ENCODE results near the gene PTPN4.

The PTPN4 gene, protein sequence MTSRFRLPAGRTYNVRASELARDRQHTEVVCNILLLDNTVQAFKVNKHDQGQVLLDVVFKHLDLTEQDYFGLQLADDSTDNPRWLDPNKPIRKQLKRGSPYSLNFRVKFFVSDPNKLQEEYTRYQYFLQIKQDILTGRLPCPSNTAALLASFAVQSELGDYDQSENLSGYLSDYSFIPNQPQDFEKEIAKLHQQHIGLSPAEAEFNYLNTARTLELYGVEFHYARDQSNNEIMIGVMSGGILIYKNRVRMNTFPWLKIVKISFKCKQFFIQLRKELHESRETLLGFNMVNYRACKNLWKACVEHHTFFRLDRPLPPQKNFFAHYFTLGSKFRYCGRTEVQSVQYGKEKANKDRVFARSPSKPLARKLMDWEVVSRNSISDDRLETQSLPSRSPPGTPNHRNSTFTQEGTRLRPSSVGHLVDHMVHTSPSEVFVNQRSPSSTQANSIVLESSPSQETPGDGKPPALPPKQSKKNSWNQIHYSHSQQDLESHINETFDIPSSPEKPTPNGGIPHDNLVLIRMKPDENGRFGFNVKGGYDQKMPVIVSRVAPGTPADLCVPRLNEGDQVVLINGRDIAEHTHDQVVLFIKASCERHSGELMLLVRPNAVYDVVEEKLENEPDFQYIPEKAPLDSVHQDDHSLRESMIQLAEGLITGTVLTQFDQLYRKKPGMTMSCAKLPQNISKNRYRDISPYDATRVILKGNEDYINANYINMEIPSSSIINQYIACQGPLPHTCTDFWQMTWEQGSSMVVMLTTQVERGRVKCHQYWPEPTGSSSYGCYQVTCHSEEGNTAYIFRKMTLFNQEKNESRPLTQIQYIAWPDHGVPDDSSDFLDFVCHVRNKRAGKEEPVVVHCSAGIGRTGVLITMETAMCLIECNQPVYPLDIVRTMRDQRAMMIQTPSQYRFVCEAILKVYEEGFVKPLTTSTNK

GRCh38 chr2:119759451-119760236, at the start of gene PTPN4:
Gene PTPN4, plus strand, starts transcription at chr2:119759922. Its CDS starts 49,932 bp downstream, at chr2:119809854.
- peak; percentile 94 for DNase-seq
- ATAC-seq: peak; percentile 95

- DNase-seq (no peak), ATAC-seq (no peak)
Measured at GRCh38 chr2:119710281-119710680, 49.4 kb upstream of the PTPN4 start.

- no peak for DNase-seq
- no peak for ATAC-seq
Measured at GRCh38 chr2:119711352-119711751, 48.4 kb upstream of the PTPN4 start.

- no peak for DNase-seq
- ATAC-seq: no peak
Measured at GRCh38 chr2:119712571-119712970, 47.2 kb upstream of the PTPN4 start.

DNA sequence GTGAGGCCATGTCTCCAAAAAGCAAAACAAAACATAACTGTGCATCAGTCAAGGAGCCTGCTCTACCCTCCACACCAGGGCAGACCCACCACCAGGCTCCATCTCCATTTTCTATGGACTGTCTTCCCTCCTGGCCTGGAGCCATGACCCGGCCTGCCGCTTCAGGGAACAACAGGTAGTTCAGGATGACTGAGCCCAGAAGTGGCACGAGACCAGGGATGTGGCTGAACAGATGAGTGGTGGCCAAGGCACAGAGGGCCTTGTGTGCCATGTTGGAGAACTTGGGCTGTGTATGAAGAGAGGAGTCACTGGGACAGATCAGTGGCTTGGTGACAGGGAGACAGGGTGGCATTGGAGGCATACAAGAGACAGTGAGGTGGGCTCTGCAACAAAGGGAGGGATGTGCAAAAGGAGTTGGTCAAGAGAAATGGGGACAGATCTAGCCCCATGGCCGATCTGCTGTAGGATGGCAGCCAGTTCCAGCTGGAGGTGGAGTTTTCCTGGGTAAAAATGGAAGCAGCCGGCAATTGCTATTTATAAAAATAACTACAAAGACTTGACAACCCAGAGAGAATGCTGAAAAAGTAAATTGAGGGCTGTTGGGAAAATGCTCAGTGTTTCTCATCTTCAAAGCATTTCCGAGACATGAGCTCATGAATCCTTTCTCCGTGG, 45.8 kb upstream of the PTPN4 start:
- ATAC-seq (no peak), DNase-seq (no peak)

DNA sequence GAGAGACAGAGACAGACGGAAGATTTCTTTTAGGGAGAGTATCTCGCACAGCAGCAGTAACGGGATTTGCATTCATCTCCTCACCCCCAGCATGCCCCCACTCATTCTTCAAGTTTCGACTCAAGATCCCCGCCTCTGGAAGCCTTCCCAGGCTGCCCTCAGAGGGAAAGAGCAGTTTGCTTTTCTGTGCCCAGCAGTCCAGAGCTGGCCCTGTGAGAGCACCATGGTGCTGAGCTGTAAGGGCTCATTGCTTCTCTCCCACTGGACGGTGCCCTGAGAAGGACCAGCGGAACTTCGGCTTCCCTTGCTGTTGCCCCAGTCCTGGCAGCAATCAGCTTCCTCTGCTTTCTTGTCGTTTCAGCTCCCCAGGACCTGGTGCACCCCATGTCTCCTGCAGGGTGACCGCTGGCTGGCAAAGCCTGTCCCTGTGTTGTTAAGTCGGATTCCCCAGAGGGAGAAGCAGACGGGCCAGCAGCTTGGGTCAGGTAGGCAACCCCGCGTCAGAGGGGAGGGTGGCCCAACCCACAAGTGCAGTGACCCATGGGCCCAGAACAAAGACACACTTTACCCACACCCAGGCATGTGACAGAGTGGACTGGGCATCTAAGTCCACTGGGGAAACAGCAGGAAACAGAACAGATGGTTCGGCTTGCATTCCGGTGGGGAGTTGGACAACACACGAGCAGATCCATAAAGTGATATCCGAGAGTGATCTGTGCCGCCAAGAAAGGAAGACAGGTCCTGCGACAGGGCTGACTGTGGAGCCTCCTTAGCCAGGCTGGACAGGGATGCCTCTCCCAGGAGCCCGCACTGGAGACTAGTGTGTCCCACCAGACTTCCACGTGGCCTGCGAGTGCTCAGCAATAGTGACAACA, 44.1 kb upstream of the PTPN4 start:
- ATAC-seq: no peak

GRCh38 chr2:119716284-119716672, 43.4 kb upstream of the PTPN4 start:
- DNase-seq: no peak
- ATAC-seq: no peak

More for the DNA sequence above, 44.1 kb upstream of the PTPN4 start:
- DNase-seq: no peak

DNA sequence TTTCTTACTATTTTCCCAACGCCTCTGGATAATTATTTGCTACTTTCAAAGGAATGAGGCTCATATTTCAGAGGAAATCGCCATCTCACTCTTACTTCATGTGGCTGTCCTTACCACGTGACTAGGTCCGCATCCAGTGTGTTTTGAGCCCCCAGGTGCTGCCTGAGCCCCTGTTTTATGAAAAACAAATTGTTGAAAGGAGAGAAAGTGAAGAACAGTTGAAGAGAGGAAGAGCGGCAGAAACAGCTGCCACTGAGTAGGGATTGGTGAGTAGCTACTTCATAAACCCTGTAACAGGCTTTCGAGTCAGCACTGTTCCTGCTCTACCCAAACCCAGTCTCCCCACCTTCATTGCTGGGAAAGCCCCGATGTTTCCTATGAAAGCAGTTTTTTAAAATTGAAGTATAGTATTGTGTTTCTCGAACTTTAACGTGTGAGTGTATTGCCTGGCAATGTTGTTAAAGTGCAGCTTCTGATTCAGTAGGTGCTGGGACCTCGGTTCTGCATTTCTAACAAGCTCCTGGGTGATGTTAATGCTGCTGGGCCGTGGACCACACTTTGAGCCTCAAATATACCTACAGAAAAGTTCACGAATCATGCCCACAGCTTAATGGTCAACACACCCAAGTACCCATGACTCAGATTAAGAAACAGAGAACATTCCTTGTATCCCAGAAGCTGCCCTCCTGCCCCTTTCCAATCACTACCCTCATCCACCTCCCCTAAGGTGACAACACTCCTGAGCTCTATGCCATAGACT, 41.0 kb upstream of the PTPN4 start:
- DNase-seq (no peak), ATAC-seq (peak; percentile 61)

- ATAC-seq (no peak), DNase-seq (no peak)
Measured at GRCh38 chr2:119719261-119719627, 40.5 kb upstream of the PTPN4 start.

GRCh38 chr2:119721043-119721442, 38.7 kb upstream of the PTPN4 start:
- ATAC-seq: no peak
- DNase-seq: no peak

- DNase-seq (no peak), ATAC-seq (no peak)
Measured at GRCh38 chr2:119721462-119721861, 38.3 kb upstream of the PTPN4 start.

DNA sequence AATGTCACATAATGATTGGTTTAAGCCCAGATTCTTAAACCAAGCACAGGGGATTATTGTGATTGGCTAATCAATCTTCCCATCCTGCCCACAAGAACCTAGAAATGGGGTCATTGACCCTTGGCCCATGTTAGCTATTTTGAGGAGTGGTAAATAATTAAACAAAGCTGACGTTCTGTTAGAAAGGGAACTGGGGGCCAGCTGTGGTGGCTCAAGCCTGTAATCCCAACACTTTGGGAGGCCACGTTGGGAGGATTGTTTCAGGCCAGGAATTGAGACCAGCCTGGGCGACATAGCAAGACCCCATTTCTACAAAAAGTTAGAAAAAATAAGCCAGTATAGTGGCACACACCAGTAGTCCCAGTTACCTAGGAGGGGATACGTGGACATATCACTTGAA, 37.8 kb upstream of the PTPN4 start:
- DNase-seq (no peak), ATAC-seq (no peak)

GRCh38 chr2:119723186-119723585, 36.5 kb upstream of the PTPN4 start:
- DNase-seq: no peak

GRCh38 chr2:119723784-119724467, 35.8 kb upstream of the PTPN4 start:
- DNase-seq: peak; percentile 12
- peak; percentile 94 for ATAC-seq

More at GRCh38 chr2:119723186-119723585, 36.5 kb upstream of the PTPN4 start:
- no peak for ATAC-seq

DNA sequence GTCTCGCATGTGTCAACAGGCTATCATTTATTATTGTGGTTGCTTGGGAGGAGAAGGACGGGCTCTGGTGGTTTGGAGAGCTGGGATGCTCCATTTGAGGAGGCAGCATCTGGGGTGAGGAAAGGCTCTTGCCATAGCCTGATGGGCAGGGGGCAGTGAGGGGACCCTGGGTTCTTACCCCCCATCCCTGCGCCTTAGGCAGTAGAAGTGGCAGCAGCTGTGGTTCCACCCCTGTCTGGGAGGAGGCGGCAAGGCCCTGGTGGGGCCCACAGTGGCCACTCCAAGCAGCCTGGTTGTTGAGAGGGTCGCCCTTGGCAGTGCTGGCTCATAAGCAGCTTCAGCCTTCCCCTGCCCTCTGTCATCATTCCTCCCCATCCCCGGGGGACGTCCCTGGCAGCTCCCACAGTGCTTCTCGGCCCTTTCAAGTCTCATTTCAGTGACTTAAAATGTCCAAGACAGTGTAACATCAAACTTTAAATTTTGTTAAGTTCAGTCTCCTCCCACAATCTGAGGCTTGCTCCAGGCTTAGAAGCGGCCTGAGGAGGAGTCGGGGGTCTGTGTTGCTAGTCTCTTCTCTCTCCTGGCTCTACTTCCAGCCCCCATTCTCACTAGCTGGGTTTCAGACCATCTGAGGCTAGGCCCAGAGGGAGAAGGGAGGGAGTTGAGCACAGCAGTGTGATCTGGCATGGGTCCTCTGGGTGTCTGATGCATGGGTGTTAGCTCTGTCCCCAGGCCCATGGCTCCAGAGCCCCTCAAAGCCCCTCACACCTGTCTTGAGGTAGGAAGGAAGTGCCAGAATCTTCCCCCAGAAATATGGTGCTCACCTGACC, 34.9 kb upstream of the PTPN4 start:
- ATAC-seq (no peak), DNase-seq (no peak)

GRCh38 chr2:119727493-119727892, 32.2 kb upstream of the PTPN4 start:
- DNase-seq (no peak), ATAC-seq (no peak)

DNA sequence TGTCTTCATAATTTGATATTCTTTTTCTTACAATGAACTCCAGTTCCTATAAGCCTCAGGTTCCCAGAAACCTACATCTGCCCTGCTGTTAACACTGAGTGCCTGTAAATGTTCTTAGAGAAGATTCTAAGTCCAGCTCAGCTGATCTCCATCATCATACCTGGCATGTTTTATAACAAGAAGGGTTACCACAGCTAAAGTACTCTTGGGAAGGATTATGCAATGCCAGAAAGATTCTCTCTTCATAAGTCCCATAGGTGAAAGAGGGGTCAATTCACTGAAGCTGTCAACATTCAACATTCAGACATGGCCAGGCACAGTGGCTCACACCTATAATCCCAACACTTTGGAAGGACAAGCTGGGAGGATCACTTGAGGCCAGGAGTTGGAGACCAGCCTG, 31.3 kb upstream of the PTPN4 start:
- no peak for ATAC-seq
- DNase-seq: no peak

GRCh38 chr2:119730671-119731177, 29.0 kb upstream of the PTPN4 start:
- ATAC-seq (no peak), DNase-seq (no peak)
